Vagina (tissue), 2 donors: Measurements from ENCODE around the gene ABI1.
A peak's percentile ranks its signal among the peaks of the same experiment; 100 is the strongest.

ENCODE experiments used
- CTCF ChIP-seq, 3 experiments: fragments of 450-650 bp in 2 of 3; fragments of 200-600 bp in 1 of 3; sonication (generic) in 1 of 3; IDR thresholded peaks; one replicate each; pipeline ENCODE4 v1.5.1; 2017 to 2019; ENCODE audit warnings: antibody characterized with exemption in 3 of 3, mild to moderate bottlenecking in 2 of 3, moderate library complexity in 2 of 3
- POLR2A ChIP-seq, 2 donors: fragments of 450-650 bp; IDR thresholded peaks; one replicate each; pipeline ENCODE4 v1.6.1; 2017; ENCODE audit warnings: antibody characterized with exemption in 2 of 2, mild to moderate bottlenecking in 2 of 2, moderate library complexity in 2 of 2
- POLR2AphosphoS5 ChIP-seq, 2 donors: sonication (generic); formaldehyde crosslinking; IDR thresholded peaks; one replicate each; pipeline ENCODE4 v1.9.0; 2017; ENCODE audit warnings: antibody characterized with exemption in 2 of 2, mild to moderate bottlenecking in 2 of 2, low read depth in 1 of 2; ENCODE audit not compliant: insufficient read depth in 1 of 2

- TF ChIP-seq CTCF (IDR thresholded peaks at IDR 0.05) (no peak), POLR2AphosphoS5 (IDR thresholded peaks at IDR 0.05; ENCODE audit: insufficient read depth in 1 of 2, low read depth in 1 of 2) (peak; percentile 29 to 86), POLR2A (IDR thresholded peaks at IDR 0.05) (no peak)
Measured at GRCh38 chr10:26697163-26697921, 163.4 kb downstream of the ABI1 start, which contains the start of gene PDSS1.
